Stimulated activated CD4-positive, alpha-beta T cell treated with anti-CD3 and anti-CD28 coated beads, Interleukin-15, amount 100 ng/mL, for 48 hours (primary cell): ENCODE measurements around the gene HELZ2.

Experiments used
- DNase-seq, 2 donors: peaks; one replicate each; pipeline ENCODE4 v3.0.0-alpha.2; 2020; ENCODE audit warnings: low read depth in 2 of 2

HELZ2 gene

GRCh38 chr20:63525185-63525584 is 48.9 kb downstream of the HELZ2 start:
- DNase-seq = no peak
